Head of caudate nucleus (tissue), 42 donors: ENCODE measurements around the gene SYT1.
A peak's percentile ranks its signal among the peaks of the same experiment; 100 is the strongest.
"Not testable (repeated sequence)": the region's sequence is repeated elsewhere in the genome, so short reads cannot be mapped to it uniquely, and the experiment has no call there.

Experiments used
- DNase-seq, 42 donors: peaks; one replicate each; pipeline versions ENCODE4 v3.0.0 to v3.0.0-alpha.2; 2020 to 2021; ENCODE audit warnings: mixed read lengths in 7 of 42
- intact Hi-C: fragments of 100-400 bp; cut with DNase I; formaldehyde crosslinking; loops from one replicate; pipeline ENCODE4 v1.15.0; 2022

SYT1 gene

DNA sequence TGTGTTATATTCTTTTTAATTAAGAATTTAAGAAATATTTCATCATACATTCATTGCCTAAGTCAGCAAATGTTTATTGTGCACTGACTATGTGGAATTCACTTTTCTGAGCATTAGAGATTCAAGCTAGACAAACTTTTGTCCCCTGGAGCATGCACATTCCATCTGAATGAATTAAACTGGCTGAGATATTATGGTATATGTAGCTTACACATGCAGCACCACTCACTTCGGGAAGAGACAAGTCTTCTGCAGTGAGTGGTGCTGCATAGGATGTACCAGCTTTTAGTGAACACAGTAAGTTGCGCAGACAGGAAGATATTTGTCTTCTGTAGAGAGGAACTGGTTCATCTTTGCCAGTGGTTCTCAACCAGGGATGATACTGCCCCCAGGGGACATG, 318.4 kb downstream of the SYT1 start:
- intact Hi-C loops = no loop called here
- no peak for DNase-seq

DNA sequence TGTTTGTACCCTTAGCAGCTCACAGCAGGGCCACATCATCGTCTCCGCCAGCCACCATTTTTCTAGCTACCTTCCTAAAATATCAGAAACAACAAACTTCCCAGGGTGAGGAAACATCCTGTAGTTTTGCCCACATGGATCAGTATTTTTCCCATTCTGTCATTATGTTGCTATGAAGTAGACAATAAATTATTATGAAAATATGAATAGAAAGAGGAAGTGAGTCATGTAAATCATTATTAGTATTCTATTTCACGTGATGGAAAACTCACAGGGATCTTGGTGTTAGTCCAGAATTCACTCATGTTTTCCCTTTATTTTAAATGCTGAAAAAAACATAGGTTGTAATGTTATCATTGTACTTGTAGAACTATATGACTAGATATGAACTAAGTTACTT, 319.4 kb downstream of the SYT1 start:
- no peak for DNase-seq
- intact Hi-C loops = no loop called here

DNA sequence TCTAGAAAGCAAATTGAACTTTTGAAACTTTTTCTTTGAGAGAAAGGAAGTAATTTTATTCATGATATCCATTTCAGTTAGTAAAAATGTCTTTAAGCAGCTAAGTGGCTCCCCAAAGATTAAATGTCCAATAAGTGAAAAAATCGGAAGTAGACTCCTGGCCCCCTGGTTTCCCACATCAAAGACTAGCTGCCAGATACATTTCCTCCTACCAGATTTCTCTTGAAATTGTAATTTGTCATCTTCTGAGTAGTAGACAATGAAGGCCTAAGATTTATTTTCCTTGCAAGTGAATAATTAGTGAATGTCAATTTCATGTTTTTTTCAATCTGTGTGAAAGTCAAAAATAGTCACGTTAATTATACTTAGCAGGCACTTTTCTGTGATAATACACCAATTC, 321.9 kb downstream of the SYT1 start:
- DNase-seq = no peak
- intact Hi-C loops = no loop called here

DNA sequence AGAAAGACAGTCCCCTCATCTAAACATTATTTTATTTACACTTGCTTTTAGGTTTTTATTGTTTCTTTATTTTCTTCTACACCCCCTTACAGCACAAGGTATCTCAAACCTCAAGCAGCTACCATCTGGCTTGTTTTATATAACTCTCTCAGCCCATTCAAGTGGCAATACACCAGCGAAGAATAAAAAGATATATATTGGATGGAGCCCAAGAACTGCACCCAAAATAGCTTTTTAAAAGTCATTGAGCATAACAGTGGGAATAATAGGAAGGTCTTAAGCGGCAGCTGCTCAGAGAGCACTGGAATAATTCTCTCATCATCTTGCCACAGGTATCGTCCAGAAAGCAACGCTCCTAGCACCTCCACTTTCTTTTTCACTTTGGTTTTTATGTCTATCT, 322.5 kb downstream of the SYT1 start:
- intact Hi-C loops = no loop called here
- DNase-seq = no peak

DNA sequence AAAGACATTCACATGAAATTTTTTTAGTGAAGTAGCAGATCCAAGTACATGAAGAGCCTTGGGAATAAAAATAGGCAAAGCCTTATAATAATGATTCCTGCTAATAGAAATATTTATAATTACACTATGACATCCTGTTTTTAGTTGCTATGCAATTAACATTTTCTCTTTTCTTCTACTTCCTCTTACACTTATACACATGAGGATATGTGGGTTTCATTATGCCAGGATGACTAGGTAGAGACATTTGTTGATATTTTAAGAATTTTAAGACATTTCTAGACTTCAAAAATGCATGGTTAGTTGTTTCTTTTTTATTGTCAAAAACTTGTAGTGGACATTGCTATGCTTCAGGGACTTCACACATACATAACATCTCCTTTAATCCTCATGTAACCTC, 326.8 kb downstream of the SYT1 start:
- no peak for DNase-seq
- intact Hi-C loops = no loop called here

DNA sequence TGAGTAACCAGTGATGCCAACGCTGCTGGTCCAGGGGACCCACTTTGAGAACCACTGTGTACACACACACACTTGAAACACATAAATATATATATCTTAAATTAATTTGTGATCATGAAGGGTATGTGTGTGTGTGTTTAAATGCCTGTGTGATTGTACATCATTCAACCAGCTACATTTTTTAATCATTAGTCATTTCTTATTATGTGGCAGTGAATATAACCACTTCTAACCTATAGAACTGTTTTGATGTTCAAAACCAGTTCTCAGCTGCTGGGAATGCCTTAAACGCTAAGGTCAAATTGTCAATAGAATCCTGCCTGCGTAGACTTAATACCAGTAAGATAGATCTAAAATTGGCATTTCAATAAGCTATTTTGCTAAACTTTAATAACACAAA, 330.0 kb downstream of the SYT1 start:
- intact Hi-C loops = no loop called here
- DNase-seq = no peak

DNA sequence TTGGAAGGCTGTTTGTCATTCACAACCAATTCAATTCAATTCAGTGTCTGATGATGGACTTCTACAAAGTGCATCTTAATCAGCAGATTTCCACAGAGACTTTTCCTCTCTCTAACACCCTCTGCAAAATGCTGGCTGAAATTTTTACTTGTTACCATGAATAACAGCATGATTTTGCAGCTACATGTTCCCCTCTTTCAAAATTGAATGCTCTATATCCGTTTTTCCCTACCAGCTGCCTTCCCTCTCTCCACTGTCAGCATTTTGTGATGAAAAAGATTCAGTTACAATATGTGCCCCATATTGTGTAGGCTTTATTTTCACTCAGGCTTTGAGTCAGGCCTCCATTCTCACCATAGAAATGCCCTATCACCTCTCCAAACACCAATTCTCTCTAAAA, 334.6 kb downstream of the SYT1 start:
- intact Hi-C loops = no loop called here
- DNase-seq = no peak

DNA sequence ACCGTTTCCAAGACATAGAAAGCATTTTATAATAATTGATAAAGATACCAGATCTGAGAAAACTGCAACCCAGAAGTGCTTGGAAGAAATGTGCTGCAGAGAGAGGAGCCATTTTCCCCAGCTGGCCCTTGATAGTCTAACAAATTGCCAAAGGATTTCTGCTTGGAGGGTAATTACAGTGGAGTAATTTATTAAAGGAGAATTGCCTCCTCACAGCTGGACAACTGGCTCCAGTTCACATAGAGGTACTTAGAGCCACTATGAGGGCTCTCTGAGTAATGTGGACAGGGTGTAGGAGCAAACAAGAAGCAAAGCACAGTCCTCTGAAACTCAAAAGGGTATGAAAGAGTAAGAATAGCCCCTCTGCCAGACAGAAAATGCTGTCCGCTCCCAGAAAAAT, 335.6 kb downstream of the SYT1 start:
- intact Hi-C loops = no loop called here
- no peak for DNase-seq

DNA sequence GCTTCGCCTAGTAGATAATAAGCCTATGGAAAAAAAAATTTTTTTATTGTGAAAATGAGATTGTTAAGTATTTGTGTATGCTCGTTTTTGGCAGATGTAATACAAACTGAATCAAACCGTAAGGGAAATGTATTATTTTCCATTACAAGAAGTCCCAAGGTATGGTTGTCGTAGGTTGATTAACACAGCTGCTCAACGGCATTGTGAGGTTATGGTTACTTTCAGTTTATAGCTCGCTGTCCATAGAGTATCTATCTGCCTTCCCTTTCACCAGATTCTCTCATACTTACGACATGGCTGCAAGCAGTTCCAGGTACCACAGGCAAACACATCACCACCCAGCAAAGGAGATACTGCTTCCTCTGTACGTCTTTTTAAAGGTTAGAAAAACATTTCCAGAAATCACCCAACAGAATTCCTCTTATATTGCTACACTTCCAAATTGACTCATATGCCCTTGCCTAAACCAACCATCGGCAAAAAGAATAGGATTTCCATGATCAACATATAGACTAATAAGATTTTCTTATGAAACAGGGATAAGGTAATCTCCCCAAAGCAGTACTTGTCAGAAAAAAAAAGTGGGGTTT, 338.6 kb downstream of the SYT1 start:
- DNase-seq = no peak
- intact Hi-C loops = no loop called here

DNA sequence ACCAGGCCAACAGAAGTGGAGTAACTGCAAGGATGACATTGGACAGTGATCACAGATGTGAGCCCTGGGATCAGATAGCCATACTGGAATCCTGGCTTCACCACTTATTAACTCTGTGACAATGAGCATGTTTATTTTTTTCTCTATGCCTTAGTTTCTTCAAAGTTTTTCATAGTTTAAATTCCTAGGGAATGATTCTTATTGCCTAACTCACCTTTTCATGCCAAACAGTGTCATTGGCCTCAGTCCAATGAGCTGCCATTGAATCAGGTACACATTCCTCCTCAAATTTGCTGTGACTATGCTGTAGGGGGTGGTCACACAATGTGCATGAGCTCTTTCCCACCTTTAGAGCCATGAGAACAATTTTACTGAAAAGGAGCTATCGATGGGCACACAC, 342.3 kb downstream of the SYT1 start:
- intact Hi-C loops = no loop called here
- no peak for DNase-seq

DNA sequence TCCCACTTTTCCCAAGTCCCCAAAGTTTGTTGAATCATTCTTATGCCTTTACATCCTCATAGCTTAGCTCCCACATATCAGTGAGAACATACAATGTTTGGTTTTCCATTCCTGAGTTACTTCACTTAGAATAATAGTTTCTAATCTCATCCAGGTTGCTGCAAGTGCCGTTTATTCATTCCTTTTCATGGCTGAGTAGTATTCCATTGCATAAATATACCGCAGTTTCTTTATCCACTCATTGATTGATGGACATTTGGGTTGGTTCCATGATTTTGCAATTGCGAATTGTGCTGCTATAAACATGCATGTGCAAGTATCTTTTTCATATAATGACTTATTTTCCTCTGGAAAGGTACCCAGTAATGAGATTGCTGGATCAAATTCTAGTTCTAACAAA, 345.8 kb downstream of the SYT1 start:
- intact Hi-C loops = not testable (repeated sequence)

DNA sequence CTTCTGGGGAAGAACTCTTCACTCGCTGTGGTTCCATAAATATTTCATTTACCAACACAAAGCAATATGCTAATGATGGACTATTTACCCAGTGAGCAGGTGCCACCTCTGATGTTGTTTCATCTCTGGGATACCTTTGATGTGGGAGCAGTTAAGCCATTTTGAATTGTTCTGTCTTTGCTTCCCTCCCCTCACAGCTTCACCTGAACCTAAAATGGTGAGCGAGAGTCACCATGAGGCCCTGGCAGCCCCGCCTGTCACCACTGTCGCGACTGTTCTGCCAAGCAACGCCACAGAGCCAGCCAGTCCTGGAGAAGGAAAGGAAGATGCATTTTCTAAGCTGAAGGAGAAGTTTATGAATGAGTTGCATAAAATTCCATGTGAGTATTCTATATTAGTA, 352.7 kb downstream of the SYT1 start:
- intact Hi-C loops = no loop called here
- DNase-seq = no peak

More for the DNA sequence above, 345.8 kb downstream of the SYT1 start:
- not testable (repeated sequence) for DNase-seq

DNA sequence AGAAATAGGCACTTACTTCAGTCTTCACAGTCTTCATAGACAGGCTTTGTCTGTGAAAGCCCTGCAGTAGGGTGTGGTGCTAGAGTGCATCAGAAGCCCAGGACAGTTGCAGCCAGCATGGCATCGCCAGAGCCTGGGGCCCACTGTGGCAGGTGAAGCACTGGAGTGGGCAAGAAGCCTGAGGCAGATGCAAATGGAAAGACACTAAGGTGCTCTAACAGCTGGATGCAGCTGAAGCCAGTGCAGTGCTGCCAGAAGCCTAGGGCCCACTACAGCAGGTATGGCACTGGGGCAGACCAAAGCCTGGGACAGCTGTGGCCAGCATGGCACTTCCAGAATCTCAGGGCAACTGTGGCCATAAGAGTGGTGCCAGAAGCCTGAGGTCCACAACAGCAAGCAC, 358.6 kb downstream of the SYT1 start:
- intact Hi-C loops = no loop called here
- no peak for DNase-seq

DNA sequence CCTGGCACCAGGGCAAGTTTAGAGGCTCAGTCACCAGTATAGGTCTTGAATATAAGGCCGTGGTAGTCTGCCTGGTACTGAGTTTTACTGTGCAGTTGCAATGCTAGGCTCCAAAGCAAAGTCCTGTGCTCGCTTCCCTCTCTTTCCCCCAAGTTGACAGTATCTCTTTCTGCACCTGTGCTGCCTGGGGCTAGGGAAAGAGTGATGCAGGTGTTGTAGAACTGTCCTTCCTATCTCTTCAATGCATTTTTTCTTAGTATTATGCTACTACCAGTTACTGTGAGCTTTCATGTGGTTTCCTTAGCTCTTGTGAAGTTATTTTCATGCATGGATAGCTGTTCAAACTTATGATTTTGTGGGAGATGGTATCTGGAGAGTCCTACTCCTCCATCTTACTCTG, 359.2 kb downstream of the SYT1 start:
- no peak for DNase-seq
- intact Hi-C loops = no loop called here

DNA sequence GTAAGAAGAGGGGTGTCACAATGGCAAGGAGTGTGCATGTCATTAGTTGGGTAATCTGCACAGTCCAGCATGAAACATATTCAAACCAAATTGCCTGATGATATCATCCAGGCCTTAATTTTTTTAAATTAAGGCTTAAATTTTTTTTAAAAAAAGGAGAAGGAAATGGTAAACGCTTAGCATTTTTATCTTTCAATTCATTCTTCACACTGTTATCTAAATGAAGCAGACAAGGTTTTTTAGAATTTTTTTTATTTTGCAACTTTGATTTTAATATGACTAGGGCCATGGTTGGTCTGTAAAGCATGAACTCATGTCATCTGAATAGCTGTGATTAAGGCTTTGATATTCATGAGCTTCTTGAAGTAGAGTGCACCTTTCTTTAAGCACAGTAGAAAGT, 362.5 kb downstream of the SYT1 start:
- intact Hi-C loops = no loop called here
- no peak for DNase-seq

DNA sequence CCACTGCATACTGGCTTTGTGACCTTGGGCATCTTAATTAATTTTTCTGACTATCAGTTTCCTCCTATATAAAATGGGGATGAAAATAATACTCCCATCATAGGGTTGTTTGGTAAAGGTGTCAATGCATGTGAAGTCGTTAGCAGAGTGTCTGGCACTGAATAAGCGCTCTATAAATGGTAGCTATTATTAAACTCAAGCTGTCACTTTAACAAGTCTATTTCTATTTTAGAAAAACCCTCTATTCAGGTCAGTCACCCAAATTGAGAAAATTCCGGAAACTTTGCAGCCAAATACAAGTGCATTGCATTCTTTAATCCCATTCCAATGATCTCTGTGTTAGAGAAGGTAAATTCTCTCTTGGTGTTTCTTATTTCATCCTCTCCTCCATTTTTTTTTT, 363.1 kb downstream of the SYT1 start:
- intact Hi-C loops = no loop called here
- DNase-seq = peak in 2 of 42 donors; percentile 7 to 19

DNA sequence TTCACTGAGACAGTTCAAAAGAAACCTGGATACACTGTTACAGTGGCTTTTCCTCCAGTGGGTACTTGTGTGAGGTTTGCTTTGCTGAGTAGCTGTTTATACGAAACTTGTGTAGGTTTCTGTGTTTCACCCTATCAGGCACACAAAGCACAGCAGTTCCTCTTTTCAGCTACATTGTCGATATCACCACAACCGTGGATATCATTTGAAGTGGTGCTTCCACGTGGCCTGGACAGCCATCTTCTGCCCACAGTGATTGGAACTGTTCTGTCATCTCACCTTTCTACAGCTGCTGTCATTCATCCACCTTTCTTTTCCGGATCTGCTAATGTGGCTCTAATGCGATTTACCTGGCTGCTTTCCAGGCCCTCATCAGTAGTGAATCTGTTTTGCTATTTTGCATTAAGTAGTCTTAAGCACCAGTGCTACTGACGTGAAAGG, 368.8 kb downstream of the SYT1 start:
- intact Hi-C loops = no loop called here
- peak in 3 of 42 donors; percentile 4 to 17 (median 10) for DNase-seq

DNA sequence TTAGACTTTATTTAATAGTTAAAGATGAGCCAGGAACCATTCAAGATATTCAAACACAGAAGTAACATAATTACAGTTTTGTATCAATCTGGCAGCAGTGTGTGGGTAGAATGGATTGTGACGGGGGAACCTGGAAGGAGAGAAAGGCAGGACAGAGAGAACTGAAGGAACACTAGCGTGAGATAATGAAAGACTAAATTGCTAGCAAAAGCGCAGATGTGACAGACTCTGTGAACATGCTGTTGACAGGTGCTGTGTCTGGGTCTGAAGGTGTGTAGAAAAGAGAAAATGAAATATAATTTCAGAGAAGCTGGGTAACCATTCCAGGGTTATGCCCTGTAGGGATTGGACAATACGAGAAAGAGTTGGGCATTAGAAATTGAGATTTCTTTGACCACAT, 372.3 kb downstream of the SYT1 start:
- DNase-seq = no peak
- intact Hi-C loops = no loop called here

DNA sequence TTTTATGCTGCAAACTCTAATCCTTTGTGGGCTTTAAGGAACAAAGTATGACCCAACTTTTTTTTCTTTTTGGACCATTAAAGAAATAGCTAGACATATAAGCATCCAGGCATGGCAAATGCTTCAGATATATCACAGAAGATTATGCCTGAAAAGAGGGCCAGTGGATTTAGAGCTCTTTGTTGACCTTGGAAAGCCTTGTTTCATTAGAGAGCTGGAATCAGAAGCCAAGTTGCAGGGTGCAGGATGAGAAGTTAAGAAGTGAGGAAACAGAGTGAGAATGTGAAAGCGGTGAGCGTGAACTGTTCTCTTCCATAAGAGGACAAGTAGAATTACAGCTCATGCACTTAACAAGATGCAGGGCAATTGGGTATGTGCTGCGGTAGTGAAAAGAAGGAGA, 373.7 kb downstream of the SYT1 start:
- DNase-seq = no peak

DNA sequence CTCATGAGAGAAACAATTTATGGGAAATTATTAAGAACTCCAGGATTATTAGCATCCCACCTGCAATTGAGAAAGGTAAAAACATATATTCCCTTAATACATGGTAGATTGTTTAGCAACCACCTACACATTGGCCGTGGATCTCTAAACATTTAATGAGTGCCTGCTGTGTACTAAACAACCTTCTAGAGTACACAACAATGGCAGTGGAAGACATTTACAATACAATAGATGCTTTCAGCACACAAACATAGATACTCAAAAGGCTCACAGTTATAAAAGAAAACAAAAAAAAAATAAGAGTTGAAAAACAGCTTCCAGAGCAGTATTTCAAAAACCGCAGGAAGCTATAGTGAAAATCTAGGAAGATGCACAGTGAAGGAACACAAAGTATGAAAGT, 382.9 kb downstream of the SYT1 start:
- no peak for DNase-seq
- intact Hi-C loops = no loop called here

More for the DNA sequence above, 373.7 kb downstream of the SYT1 start:
- intact Hi-C loops = no loop called here

DNA sequence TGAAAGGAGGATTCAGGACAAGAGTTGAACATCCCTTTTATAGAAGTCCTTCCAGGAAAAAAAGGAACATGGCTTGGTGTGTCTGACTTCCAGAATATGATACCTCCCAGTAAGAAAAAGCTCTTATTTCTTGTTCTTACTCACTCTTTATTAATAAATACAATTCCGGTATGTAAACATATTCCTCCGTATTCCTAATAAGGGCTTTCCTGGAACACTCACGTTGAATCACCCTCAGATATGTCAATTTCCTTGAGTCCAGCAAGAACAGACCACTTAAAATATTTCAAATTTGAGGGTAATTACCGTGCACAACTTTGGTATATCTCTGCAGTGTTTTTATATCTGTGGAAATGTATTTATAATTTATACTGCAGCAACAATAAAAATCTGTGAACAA, 385.6 kb downstream of the SYT1 start:
- DNase-seq = no peak
- intact Hi-C loops = no loop called here
